Gastrocnemius medialis (tissue), 4 donors: ENCODE measurements around the gene CUL9. TPM values are rescaled to one million over a fixed set of nuclear protein-coding genes. Genes with fewer than 3 reads are reported as not detected.

Experiments used
- ATAC-seq, 2 donors: fragments of 150-250 bp; one replicate each; pipeline ENCODE4 v1.9.1; 2016
- DNase-seq, 2 donors: peaks; one replicate each; pipeline ENCODE4 v3.0.0-alpha.2; 2019
- H3K27ac ChIP-seq, 4 donors: fragments of 200-600 bp; sonication (generic); 1 replicate in 1 of 4; 2 replicates in 3 of 4; pipeline ENCODE4 v1.5.1; 2016 to 2018; ENCODE audit warnings: mild to moderate bottlenecking in 2 of 4, moderate library complexity in 1 of 4
- H3K27me3 ChIP-seq, 3 donors: fragments of 200-600 bp; sonication (generic) in 2 of 3; 1 replicate in 1 of 3; 2 replicates in 2 of 3; pipeline versions ENCODE4 v1.5.1 to v1.6.0; 2016 to 2019; ENCODE audit warnings: mild to moderate bottlenecking in 1 of 3, moderate library complexity in 1 of 3
- H3K36me3 ChIP-seq, 2 donors: fragments of 200-600 bp; sonication (generic) in 1 of 2; one replicate each; pipeline ENCODE4 v1.5.1; 2017 to 2018
- H3K4me1 ChIP-seq, 2 donors: fragments of 200-600 bp; sonication (generic) in 1 of 2; one replicate each; pipeline ENCODE4 v1.5.1; 2016 to 2017; ENCODE audit warnings: mild to moderate bottlenecking in 2 of 2
- H3K4me3 ChIP-seq, 4 donors: fragments of 200-600 bp; sonication (generic) in 3 of 4; 1 replicate in 1 of 4; 2 replicates in 3 of 4; pipeline ENCODE4 v1.5.1; 2016 to 2019; ENCODE audit warnings: mild to moderate bottlenecking in 2 of 4
- H3K9me3 ChIP-seq, 3 donors: fragments of 200-600 bp; sonication (generic) in 2 of 3; 1 replicate in 1 of 3; 2 replicates in 2 of 3; pipeline ENCODE4 v1.5.1; 2016 to 2019
- CTCF ChIP-seq, 5 experiments: fragments of 450-650 bp in 3 of 5; fragments of 200-600 bp in 2 of 5; sonication (generic) in 2 of 5; IDR thresholded peaks in 4 of 5; conservative IDR thresholded peaks in 1 of 5; 1 replicate in 4 of 5; 2 replicates in 1 of 5; pipeline ENCODE4 v1.5.1; 2016 to 2019; ENCODE audit warnings: antibody characterized with exemption in 5 of 5, mild to moderate bottlenecking in 3 of 5, moderate library complexity in 3 of 5
- POLR2A ChIP-seq, 2 donors: fragments of 450-650 bp; IDR thresholded peaks; one replicate each; pipeline ENCODE4 v1.6.1; 2017; ENCODE audit warnings: antibody characterized with exemption in 2 of 2, mild to moderate bottlenecking in 2 of 2, moderate library complexity in 2 of 2
- in situ Hi-C, 4 donors: fragments of 200-750 bp; cut with MboI; loops; one replicate each; pipeline versions ENCODE4 v1.15.0 to v1.8.0; 2017; ENCODE audit warnings: low sequenced_read_pairs in 4 of 4
- intact Hi-C: fragments of 100-400 bp; cut with DNase I; formaldehyde crosslinking; loops from one replicate; pipeline ENCODE4 v1.15.1; 2023; ENCODE audit warnings: low total_unique reads
- total RNA-seq, 4 donors: library from RNA; depleted of rRNA; stranded (reverse); fragments of >200 nt; gene quantifications; one replicate each; pipeline versions ENCODE4 v1.1.0 to v1.2.3, GENCODE V29; 2016

Gene CUL9
- total RNA-seq, 4 donors from 2014 or later = 5.3 to 20.1 (median 7.1) TPM

DNA sequence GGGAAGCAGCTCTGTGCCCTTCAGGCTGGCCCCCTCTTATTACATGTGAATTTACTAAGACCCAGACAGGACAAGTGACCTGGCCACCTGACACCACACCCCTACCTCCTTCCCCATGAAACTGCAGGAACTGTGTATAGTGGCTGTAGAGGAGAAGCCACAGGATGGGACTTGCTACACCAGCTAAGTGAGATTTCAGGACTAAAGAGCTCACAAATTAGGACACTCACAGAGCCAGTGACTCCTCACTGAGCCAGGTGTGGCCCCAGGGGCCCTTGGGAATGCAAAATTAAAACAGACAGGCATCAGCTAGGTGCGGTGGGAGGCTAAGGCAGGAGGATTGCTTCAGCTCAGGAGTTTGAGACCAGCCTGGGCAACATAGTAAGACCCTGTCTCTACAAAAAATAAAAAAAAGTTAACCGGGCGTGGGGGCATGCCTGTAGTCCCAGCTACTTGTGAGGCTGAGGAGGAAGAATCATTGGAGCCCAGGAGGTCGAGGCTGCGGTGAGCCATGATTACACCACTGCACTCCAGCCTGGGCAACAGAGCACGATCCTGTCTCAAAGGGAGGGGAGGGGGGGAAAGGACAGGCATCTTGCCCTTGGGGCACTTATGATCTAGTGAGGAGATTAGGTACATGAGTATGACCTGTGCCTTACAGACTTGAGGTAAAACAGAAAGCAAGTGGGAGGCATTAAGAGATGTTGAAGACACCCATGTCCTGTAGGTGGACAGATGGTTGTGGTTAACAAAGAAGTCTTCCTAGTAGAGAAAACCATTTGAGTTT, 34.1 kb upstream of the CUL9 start:
- in situ Hi-C loops = loop anchor here in 2 of 4 donors (10.0 kb wide), 1 partner anchor 243 kb away; no protein-coding TSS in a partner anchor
- no peak for DNase-seq
- Histone ChIP-seq H3K9me3 (no peaks in the 10 kb centered on the region), H3K4me1 (peaks cover 21 to 24% of the 10 kb centered on the region in 2 donors), H3K36me3 (no peaks in the 10 kb centered on the region), H3K4me3 (no peak overlapping the region), H3K27me3 (no peaks in the 10 kb centered on the region), H3K27ac (peak overlapping the region; percentile 58 to 79 (median 70))
- ATAC-seq = peak in 1 of 2 donors; percentile 6
- intact Hi-C loops = no loop called here
- TF ChIP-seq CTCF (IDR thresholded peaks at IDR 0.05 in 4 of 5, conservative IDR thresholded peaks at IDR 0.05 in 1 of 5) (no peak), POLR2A (IDR thresholded peaks at IDR 0.05) (no peak)

DNA sequence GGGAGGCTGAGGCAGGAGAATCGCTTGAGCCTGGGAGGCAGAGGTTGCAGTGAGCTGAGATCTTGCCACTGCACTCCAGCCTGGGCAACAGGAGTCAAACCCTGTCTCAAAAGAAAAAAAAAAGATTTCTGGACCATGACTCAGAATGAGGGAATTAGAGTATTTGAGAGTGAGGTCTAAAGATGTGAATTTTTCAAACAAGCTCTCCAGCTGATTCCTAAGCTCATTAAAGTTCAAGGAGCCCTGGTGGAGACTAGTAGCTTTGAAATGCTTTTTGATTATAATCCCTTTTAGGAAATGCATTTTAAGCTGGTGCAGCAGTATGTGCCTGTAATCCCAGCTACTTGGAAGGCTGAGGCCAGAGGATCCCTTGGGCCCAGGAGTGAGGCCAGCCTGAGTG, 32.7 kb upstream of the CUL9 start:
- Histone ChIP-seq H3K4me1 (peaks cover 15% of the 10 kb centered on the region in 2 donors), H3K27ac (no peak overlapping the region), H3K27me3 (no peaks in the 10 kb centered on the region), H3K36me3 (no peaks in the 10 kb centered on the region), H3K9me3 (no peaks in the 10 kb centered on the region), H3K4me3 (no peak overlapping the region)
- ATAC-seq = no peak
- no peak for TF ChIP-seq POLR2A (IDR thresholded peaks at IDR 0.05)
- TF ChIP-seq CTCF (IDR thresholded peaks at IDR 0.05 in 4 of 5, conservative IDR thresholded peaks at IDR 0.05 in 1 of 5) = no peak
- in situ Hi-C loops (loop anchor here in 2 of 4 donors (10.0 kb wide), 1 partner anchor 244 kb away; no protein-coding TSS in a partner anchor), intact Hi-C loops (no loop called here)
- no peak for DNase-seq

DNA sequence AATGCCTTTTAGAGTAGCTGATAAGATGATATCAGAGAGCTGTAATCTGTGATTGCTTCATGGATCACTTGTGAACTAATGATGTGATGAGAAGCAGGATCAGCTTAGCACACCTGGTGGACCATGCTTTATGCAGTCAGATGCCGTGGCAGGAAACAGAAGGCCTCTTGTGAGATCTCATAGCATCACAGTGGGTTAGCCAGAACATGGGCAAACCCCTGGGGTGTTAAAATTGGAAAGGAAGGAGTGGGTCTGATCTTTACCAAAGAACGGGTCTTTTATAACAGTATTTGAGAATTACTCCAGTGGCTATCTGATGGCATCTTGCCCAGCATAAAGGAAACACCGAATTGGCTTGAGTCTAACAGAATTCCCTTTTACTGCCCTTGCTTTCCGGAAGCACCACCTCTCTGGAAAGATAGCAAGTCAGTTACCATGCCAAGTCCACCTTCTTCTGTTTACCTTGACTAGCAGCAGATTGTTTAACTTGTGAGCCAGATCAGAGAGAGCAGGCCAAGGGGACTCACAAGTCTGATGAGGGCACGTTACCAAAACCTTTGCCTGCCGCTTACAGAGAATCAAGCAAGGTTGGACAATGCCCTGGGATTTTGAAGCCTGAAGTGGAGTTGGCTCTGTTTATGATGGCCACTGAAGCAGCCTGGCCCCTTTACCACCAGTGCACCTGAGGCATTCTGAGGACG, 31.8 kb upstream of the CUL9 start:
- in situ Hi-C loops = no loop called here
- no peak for ATAC-seq

DNA sequence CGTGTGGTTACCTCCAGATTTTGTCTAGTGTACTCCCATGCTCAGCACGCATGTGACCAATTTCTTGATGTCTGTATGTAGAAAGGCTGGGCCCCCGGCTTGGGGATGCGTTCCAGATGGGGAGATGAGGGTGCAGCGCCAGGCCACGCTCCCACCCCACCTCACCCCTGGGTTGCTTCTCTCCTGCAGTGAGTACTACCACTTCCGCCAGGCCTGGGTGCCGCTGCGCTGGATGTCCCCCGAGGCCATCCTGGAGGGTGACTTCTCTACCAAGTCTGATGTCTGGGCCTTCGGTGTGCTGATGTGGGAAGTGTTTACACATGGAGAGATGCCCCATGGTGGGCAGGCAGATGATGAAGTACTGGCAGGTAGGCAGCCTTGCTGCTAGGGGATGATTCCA, 22.4 kb upstream of the CUL9 start:
- intact Hi-C loops = no loop called here
- no peak for TF ChIP-seq CTCF (IDR thresholded peaks at IDR 0.05 in 4 of 5, conservative IDR thresholded peaks at IDR 0.05 in 1 of 5)
- TF ChIP-seq POLR2A (IDR thresholded peaks at IDR 0.05) = no peak
- ATAC-seq = no peak

More for the DNA sequence above, 31.8 kb upstream of the CUL9 start:
- no peak for TF ChIP-seq POLR2A (IDR thresholded peaks at IDR 0.05)
- no peak for TF ChIP-seq CTCF (IDR thresholded peaks at IDR 0.05 in 4 of 5, conservative IDR thresholded peaks at IDR 0.05 in 1 of 5)
- DNase-seq = no peak
- H3K4me3 ChIP-seq = no peak overlapping the region
- H3K4me1 ChIP-seq = peaks cover 15% of the 10 kb centered on the region in 2 donors
- no peak overlapping the region for H3K27ac ChIP-seq
- no peaks in the 10 kb centered on the region for H3K9me3 ChIP-seq
- no peaks in the 10 kb centered on the region for H3K27me3 ChIP-seq
- H3K36me3 ChIP-seq = no peaks in the 10 kb centered on the region
- intact Hi-C loops = no loop called here

More for the DNA sequence above, 22.4 kb upstream of the CUL9 start:
- no peak for DNase-seq
- Histone ChIP-seq H3K4me3 (no peak overlapping the region), H3K36me3 (no peaks in the 10 kb centered on the region), H3K27ac (no peak overlapping the region), H3K9me3 (no peaks in the 10 kb centered on the region), H3K4me1 (no peaks in the 10 kb centered on the region), H3K27me3 (no peaks in the 10 kb centered on the region)
- in situ Hi-C loops = no loop called here
